OCI-M2 (cell line): ENCODE measurements around the gene PICK1.

Experiments
- DNase-seq: peaks from one replicate; lab custom pipeline; 2025; ENCODE audit not compliant: unreplicated experiment; lab: John Stamatoyannopoulos, UW

The PICK1 gene

DNA sequence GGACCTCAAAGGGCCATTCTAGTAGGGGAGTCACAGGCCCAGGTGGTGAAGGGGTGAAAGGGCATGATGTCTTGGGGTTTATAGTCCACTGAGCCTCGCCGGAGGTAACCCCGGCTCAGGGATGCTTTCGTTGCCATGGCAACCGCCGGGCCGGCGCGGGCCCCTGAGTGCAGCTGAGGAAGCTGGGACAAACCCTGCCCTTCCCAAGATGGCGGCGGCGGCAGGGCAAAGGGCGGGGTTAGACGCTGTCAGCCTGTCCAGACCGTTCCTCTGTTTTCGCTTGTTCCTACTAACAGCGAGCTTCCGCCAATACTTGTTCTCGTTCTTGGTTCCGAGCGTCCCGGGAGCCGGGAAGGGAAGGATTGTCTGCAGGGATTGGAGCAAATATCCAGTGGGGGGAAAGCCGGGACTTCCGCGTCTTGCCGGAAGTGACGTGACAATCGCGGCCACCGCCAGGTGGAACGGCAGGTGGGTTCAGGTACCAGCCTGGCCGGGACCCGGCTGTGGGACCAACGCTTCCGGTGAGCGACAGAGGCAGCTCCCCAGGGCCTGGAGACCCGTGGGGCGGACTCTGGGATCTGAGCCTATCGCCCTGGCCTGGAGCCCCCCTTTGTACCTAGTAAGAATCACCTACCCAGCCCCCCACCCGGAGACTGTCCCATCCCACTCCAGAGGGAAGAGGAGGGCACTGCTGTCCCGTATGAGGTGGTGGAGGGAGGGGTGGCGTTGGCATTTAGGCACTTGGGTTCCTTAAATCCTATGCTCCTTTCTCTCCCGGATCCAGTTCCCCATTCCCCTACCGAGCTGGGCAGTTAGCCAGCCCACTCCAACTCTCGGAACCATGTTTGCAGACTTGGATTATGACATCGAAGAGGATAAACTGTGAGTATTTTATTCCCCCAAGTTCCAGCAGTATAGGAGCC is at the start of gene PICK1:
PICK1 (plus strand) TSS at position 436 of the 923 bp plus-strand sequence; CDS start at position 842, 406 bp downstream.
- no peak for DNase-seq

DNA sequence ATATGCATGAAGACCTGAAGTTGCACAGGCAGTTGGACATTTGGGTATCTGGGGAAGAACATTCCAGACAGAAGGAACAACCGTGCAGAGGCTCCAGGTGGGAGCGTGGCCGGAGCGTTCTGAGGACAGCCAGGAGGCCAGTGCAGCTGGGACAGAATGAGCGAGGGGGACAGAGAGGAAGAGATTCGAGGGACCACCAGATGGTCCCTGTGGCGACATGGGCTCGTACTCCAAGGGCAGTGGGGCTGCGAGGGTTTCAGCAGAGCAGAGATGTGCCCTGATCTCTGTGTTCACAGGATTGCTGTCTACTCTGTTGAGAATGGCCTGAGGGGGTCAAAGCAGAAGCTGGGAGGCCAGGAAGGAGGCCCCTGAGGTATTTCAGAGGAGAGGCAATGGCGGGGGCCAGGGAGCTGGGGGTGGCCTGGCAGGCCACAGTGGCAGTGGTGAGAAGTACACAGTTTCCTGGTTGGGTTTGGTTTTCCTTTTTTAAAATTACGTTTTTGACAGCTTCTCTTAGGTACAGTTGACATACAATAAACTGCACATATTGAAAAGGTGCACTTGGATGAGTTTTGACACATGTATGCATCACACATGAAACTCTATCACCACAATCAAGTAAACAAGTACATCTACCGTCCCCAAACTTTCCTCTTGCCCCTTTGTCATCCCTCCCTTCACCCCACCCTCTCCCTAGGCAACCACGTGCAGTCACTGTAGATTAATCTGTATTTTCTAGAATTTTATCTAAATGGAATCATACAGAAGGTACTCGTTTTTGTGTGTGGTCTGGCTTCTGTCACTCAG is 48.0 kb upstream of the PICK1 start:
- DNase-seq, result no peak

DNA sequence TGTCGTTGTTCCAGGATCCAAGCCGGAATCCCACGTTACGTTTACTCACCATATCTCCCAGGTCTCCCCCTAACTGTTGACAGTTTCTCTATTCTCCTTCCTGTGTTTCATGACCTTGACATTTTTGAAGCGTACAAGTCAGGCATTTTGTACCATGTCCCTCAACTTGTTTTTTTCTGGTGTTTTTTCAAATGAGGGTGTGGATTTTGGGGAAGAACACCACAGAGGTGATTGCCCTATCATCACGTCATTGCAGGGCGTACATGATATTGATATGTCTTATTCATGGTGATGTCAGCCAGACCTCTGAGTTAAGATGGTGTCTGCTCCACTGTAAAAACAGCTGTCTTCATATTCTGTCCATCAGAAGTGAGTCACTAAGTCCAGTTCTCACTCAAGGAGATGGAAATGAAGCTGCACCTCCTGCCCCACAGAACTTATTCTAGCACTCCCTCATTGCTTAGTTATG is 44.6 kb upstream of the PICK1 start:
- DNase-seq, result no peak

DNA sequence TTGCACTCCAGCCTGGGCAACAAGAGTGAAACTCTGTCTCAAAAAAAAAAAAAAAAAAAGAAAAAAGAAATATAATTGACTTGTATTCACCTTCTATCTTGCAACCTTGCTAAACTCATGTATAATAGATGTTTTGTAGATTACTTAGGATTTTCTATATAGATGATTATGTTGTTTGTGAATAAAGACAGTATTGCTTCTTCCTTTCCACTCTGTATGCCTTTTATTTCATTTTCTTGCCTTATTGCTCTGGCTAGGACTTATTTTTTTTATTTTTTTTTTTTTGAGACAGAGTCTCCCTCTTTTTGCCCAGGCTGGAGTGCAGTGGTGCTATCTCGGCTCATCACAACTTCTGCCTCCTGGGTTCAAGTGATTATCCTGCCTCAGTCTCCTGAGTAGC is 43.1 kb upstream of the PICK1 start:
- no peak for DNase-seq

DNA sequence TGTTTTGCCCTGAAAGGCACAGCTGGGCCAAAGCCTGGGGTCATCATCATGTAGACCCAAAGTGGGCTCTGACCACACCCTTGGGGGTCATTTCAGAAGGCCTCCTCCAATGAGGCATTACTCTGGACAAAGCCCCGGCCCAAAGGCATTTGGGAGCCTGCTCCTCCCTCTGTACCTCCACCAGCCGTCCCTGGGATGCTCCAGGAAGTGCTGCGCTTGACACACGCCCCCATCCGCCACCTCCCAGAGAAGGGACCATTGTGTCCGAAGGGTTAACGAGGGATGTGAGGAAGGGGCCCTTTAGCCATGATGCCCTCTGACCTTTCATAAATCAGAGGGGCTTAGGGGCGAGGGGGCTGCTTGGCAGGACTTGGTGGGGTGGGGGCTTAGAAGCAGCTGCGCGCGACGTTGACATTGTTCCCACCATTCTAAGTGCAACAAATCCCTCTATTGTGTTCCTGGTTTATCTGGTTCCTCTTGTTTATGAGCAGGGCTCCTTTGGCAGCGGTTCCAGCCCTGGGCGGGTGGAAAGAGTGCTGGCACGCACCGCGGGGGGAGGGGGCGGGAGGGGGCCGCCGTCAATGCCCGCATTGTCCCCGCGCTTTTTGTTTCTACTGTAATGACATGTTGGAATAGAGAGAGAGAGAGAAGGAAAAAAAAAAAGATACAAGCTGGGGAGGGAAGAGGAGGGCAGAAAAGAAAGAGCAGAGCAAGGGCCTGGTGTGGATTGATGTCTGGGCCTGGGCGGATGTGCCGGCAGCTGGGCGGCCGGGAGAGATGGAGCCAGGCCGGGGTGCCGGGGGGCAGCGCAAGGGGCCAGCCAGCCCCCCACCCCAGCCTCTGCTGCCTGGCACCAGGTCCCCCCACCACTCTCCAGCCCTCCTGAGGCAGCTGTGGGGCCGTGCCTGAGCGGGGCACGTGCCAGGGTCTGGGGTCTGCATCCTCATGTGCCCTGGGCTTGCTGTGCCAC is 40.7 kb upstream of the PICK1 start:
- no peak for DNase-seq

DNA sequence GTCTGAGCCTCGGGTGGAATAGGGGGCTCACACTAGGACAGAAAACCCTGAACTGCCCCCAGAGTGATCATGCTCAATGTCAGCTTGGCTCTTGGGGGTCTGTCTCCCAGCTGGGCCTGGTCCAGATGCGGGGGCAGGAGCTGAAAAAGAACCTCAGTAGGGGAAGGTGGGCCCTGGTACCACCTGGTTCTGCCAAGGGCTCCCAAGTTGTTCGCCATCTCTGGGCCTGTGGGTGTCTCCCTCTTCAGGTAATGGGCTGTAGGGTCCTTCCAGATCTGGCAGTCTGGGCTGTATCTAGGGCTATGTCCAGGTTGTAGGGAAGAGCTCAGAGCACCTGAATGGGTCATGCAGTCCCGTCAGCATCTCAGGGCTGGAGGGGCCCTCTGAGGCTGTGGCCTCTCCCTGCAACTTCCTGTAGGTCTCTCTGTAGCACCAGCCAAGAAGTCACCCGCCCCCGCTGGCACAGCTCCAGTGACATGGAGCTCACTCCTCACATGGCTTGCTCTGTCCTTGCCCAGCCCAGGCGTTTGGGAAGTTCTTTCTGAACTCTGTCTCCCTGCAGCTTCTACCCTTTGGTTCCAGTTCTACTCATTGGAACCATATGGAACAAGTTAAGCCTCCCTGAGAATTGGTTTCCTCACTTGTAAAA is 39.8 kb upstream of the PICK1 start:
- DNase-seq, result no peak

DNA sequence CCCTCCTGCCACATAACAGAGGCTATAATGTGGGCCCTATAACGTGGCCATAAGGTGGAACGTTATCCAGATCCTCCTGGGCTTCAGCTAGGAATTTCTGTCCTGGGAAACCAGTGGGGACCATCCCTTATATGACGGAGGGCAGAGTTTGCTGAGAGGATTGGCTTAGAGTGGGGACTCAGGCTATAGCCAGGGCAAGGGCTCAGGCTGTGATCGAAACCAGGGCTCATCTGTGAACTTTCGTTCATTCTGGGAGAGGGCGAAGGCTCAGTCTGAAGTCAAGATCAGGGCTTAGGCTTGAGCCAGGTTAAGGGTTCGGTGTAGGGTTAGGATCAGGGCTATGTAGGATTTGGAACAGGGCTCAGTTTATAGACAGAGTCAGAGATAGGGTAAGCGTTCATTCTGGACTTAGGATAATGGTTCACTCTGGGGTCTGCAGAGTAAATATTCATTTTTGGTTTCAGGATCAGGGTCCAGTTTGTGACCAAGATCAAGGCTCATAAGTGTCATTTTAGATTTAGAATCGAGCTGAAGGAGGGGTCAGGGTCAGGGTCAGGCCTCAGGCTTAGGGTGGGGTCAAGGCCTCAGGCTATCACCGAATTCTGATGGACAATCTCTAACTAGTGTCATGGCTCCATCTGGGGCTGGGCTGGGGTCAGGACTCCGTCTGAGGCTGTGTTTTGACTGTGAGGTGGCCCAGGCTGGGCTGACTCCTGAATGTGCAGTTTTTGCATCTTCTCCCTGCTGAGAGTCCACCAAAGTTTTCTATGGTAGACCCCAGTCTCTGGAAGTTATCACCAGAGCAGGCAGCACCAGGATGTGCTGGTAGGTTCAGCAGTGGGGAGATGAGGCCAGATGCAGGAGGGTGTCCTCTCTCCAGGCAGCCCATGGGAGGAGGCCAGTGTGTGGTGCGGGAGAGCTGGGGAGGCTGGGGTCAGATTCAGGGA is 39.0 kb upstream of the PICK1 start:
- DNase-seq, result no peak

DNA sequence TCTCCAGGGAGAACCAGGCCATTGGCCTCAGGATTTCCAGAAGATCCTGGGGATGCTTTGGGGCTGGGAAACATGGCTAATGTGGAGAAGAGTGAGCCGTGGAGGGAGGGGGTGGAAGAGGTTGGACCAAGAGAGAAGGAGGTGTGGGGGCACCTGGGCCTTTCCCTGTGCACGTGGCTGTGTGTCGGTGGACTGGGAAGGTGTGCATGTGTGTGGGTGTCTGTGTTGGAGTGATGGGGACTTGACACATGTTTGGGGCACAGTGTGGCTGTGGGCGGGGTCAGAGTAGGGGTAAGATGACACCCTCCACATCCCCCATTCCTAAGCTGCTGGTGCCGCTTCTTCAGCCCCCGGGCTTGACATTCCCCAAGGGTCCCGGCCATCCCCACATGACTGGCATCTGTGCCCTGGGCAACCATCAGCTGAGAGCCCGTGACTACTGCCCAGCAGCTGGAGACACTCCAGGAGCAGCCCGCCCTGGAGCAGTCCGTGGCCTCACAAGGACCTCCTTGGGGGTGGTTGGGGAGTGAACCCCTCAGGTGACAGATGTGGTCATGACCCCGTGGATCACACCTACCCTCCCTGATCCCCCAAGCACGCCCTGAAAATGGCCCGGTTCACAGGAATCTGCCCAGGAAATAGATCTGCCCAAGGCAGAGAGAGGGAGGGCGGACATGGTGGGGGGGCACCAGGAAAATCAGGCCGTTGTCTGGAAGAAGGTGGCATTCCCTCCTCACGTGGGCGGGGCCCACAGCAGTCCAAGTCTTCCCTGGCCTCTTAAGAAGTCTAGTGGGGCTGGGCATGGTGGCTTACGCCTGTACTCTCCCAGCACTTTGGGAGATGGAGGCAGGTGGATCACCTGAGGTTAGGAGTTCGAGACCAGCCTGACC is 38.0 kb upstream of the PICK1 start:
- no peak for DNase-seq

DNA sequence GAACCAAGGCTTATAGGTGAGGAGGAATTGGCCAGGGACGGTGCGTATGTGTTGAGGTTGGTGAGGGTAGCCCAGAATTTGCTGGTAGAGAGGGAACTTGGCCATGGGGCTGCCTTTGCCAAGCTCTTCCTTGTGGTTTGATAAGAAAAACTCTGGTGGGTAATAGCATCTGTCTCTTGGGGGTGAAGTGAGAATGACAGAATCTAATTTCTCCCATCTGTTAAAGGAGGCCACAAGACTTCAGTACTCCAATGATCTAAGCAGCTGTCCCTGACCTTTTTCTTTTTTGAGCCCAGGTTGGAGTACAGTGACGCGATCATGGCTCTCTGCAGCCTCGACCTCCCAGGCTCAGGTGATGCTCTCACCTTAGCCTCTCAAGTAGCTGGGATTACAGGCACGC is 36.0 kb upstream of the PICK1 start:
- DNase-seq, result no peak

DNA sequence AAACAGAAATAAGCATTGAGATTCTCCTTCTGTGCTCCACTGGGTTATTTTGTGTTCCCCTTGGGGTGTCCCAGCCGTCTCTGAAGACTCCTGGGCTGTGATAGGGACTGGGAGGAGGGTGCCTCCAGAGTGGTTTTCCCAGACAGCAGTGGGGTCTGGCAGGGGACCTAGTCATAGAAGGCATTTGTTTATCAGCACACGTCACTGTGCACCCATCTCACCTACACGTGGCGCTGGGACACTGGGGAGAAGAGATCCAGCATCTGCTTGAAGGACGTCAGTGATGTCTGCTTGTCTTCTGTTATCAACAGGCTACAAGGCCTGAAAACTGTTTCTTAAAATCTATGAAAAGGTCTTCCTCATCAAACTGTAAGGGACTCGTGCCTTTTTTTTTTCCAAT is 34.2 kb upstream of the PICK1 start:
- no peak for DNase-seq

DNA sequence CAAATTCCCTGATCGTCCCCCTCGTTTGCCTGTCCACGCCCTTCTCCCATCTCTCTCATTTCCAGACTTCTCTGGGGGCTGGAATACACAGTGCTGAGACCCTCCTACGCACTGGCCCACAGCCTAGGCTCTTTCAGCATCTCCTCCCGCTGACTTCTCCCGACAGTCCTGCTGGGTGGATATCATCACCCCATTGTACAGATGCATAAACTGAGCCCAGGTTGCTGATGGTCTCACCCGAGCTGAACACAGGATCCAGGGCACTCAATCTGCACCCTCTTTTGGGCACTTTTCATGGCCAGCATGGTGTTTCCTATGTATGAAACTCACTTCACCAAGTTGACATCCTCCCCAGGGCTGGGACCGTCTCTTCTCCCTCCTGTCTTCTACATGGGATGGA is 31.7 kb upstream of the PICK1 start:
- no peak for DNase-seq

DNA sequence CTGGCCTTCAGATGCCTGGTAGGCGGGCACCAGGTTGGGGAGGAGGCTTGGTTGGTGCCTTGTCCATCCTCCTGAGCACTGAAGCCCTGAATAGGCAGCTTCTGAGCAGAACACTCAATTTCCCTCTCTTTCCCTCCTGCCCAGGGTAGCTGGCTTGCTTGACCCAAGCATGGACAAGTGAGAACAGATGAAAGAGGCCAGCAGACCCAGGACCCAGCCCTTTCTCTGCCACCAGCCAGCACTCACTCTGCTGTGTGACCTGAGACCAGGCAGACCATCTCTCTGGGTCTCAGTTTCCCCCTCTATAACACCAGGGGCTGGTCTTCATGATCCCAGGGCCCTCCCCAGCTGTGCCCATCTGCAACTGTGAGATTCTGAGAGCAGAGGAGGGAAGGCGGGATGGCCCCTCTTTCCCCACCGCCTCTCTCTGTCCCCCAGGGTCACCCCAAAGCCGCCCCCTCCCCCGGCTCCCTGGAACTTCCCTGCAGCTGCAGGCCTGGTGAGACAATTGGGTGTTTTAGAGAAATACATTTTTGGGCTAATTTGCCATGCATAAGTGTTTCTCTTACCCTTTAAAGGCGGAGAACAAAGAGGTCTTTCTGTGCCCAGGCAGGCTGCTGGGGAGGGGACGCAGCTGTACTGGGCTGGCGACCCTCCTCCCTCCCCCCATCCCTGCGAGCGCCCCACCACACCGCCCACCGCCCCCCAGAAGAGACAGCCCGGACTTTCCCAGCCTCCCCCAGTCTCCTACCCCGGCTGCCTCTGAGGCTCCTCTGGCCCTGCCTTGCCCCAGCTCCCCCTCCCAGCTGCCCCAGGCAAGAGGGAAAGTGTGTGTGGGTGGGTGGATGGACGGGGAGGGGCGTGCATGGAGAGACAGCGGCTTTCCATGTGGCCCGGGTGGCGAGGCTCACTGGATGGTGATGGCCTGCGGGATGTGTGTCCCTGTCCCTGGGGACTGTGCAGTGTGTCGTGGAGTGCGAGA is 30.8 kb upstream of the PICK1 start:
- DNase-seq, result no peak

DNA sequence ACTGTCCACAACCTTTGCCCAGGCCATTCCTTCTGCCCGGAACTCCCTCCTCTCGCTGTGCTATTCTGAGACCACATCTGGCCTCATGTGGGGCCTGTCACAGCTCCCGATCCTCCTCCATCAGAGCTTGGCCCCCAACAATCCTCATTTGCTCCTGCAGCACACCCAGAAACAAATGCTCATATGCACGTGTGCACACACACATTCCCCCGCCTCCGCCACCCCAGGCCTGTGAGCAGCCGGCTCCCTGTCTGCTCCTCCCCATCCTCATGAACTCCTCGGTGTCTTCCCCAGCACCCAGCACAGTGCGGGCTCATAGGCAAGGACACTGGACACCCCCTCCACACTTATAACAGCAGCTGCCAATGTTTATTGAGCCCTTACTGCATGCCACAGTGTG is 29.7 kb upstream of the PICK1 start:
- DNase-seq, result no peak

DNA sequence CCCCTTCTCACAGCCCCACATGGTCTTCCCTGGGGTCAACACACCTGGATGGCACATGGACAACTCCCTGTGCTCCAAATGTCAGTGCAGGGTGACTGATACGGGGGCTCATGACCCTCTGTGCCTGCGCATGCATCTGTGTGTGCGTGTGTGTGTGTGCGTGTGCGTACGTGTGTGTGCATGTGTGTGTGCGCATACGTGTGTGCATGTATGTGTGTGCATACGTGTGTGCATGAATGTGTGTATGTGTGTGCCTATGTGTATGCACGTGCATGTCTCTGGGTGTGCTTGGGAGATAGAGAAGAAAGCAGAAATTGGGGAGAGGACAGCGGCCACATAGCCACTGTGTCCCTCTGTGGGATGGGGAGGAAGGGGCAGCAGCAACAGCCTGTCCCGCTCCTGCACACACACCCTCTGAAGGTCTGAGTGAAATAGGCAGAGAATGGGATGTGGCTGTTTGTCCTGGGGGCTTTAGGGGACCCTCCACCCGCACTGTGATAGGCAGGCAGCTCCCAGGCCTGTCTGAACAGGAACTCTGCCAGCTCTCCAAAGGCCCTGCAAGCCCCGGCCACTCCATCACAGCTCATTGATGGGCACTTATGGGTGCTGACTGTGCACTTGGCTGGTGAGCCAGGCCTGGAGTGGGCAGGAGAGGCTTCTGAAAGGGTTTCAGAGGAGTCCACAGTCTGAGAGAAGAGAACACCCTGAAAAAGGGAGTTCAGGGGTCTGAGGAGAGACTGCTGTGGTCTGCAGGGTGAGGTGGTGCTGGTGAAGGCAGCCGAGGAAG is 28.7 kb upstream of the PICK1 start:
- DNase-seq, result no peak

DNA sequence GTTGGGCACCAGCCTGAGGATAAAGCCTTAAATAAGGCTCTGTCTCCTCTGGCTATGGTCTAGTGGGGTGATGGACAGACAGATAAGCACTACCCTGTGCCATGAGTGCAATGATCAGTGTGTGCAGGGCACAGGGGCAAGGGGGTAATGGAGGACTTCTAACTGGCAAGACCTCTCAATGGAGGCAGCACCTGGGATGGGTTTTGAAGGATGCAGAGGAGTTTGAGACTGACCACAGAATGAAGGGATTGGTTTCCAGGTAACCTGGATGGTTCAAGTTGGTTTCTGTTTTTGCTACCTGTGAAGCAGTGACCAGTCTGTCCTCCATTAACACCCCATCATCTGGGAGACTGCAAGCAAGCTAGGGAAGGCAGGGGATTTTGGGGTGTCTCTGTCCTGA is 27.8 kb upstream of the PICK1 start:
- DNase-seq, result no peak

DNA sequence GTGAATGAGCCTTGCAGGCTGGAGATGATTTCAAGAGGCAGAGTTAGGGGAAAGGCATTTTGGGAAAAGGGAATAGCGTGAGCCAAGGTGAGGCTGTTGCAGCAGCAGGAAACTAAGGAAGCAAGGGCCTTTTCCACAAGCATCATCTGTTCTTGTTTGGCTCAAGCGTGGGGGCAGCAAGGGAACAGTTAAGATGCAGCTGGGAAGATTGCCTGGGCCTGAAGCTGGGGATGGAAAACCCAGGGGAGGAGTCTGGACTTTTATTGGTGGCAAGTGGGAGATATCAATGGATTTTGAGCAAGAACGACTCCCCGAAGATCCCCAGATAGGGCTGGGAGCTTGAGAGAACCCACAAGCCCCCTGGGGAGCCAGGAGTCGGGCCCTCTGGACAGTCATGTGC is 27.3 kb upstream of the PICK1 start:
- DNase-seq, result no peak
